Gastrocnemius medialis (tissue), 4 donors: Measurements from ENCODE around the gene CCDC127. TPM values are rescaled to one million over a fixed set of nuclear protein-coding genes. Genes with fewer than 3 reads are reported as not detected.

ENCODE experiments used
- ATAC-seq, 2 donors: fragments of 150-250 bp; one replicate each; pipeline ENCODE4 v1.9.1; 2016
- DNase-seq, 2 donors: peaks; one replicate each; pipeline ENCODE4 v3.0.0-alpha.2; 2019
- H3K27ac ChIP-seq, 4 donors: fragments of 200-600 bp; sonication (generic); 1 replicate in 1 of 4; 2 replicates in 3 of 4; pipeline ENCODE4 v1.5.1; 2016 to 2018; ENCODE audit warnings: mild to moderate bottlenecking in 2 of 4, moderate library complexity in 1 of 4
- H3K27me3 ChIP-seq, 3 donors: fragments of 200-600 bp; sonication (generic) in 2 of 3; 1 replicate in 1 of 3; 2 replicates in 2 of 3; pipeline versions ENCODE4 v1.5.1 to v1.6.0; 2016 to 2019; ENCODE audit warnings: mild to moderate bottlenecking in 1 of 3, moderate library complexity in 1 of 3
- H3K36me3 ChIP-seq, 2 donors: fragments of 200-600 bp; sonication (generic) in 1 of 2; one replicate each; pipeline ENCODE4 v1.5.1; 2017 to 2018
- H3K4me1 ChIP-seq, 2 donors: fragments of 200-600 bp; sonication (generic) in 1 of 2; one replicate each; pipeline ENCODE4 v1.5.1; 2016 to 2017; ENCODE audit warnings: mild to moderate bottlenecking in 2 of 2
- H3K4me3 ChIP-seq, 4 donors: fragments of 200-600 bp; sonication (generic) in 3 of 4; 1 replicate in 1 of 4; 2 replicates in 3 of 4; pipeline ENCODE4 v1.5.1; 2016 to 2019; ENCODE audit warnings: mild to moderate bottlenecking in 2 of 4
- H3K9me3 ChIP-seq, 3 donors: fragments of 200-600 bp; sonication (generic) in 2 of 3; 1 replicate in 1 of 3; 2 replicates in 2 of 3; pipeline ENCODE4 v1.5.1; 2016 to 2019
- CTCF ChIP-seq, 5 experiments: fragments of 450-650 bp in 3 of 5; fragments of 200-600 bp in 2 of 5; sonication (generic) in 2 of 5; IDR thresholded peaks in 4 of 5; conservative IDR thresholded peaks in 1 of 5; 1 replicate in 4 of 5; 2 replicates in 1 of 5; pipeline ENCODE4 v1.5.1; 2016 to 2019; ENCODE audit warnings: antibody characterized with exemption in 5 of 5, mild to moderate bottlenecking in 3 of 5, moderate library complexity in 3 of 5
- POLR2A ChIP-seq, 2 donors: fragments of 450-650 bp; IDR thresholded peaks; one replicate each; pipeline ENCODE4 v1.6.1; 2017; ENCODE audit warnings: antibody characterized with exemption in 2 of 2, mild to moderate bottlenecking in 2 of 2, moderate library complexity in 2 of 2
- in situ Hi-C, 4 donors: fragments of 200-750 bp; cut with MboI; loops; one replicate each; pipeline versions ENCODE4 v1.15.0 to v1.8.0; 2017; ENCODE audit warnings: low sequenced_read_pairs in 4 of 4
- intact Hi-C: fragments of 100-400 bp; cut with DNase I; formaldehyde crosslinking; loops from one replicate; pipeline ENCODE4 v1.15.1; 2023; ENCODE audit warnings: low total_unique reads
- total RNA-seq, 4 donors: library from RNA; depleted of rRNA; stranded (reverse); fragments of >200 nt; gene quantifications; one replicate each; pipeline versions ENCODE4 v1.1.0 to v1.2.3, GENCODE V29; 2016

Gene CCDC127
- total RNA-seq, 4 donors from 2014 or later: 5.7 to 11.1 (median 7.8) TPM

- no peak for DNase-seq
- no peak for TF ChIP-seq POLR2A (IDR thresholded peaks at IDR 0.05)
- TF ChIP-seq CTCF (IDR thresholded peaks at IDR 0.05 in 4 of 5, conservative IDR thresholded peaks at IDR 0.05 in 1 of 5): no peak
- Histone ChIP-seq H3K4me1 (peaks cover 3 to 6% of the 10 kb centered on the region in 2 donors), H3K4me3 (no peak overlapping the region), H3K9me3 (no peaks in the 10 kb centered on the region), H3K27me3 (peaks cover 0 to 5% (median 0%) of the 10 kb centered on the region in 3 donors), H3K27ac (no peak overlapping the region), H3K36me3 (no peaks in the 10 kb centered on the region)
- in situ Hi-C loops (no loop called here), intact Hi-C loops (no loop called here)
- ATAC-seq: no peak
These were observed 39.8 kb downstream of the CCDC127 start for GRCh38 chr5:178110-178509.

- no peak for TF ChIP-seq CTCF (IDR thresholded peaks at IDR 0.05 in 4 of 5, conservative IDR thresholded peaks at IDR 0.05 in 1 of 5)
- TF ChIP-seq POLR2A (IDR thresholded peaks at IDR 0.05): no peak
- no peak overlapping the region for H3K27ac ChIP-seq
- DNase-seq (no peak), ATAC-seq (no peak)
- intact Hi-C loops (no loop called here), in situ Hi-C loops (no loop called here)
- H3K4me1 ChIP-seq: peaks cover 3 to 6% of the 10 kb centered on the region in 2 donors
- peaks cover 0 to 5% (median 0%) of the 10 kb centered on the region in 3 donors for H3K27me3 ChIP-seq
- no peak overlapping the region for H3K4me3 ChIP-seq
- H3K9me3 ChIP-seq: no peaks in the 10 kb centered on the region
- no peaks in the 10 kb centered on the region for H3K36me3 ChIP-seq
These were observed 41.6 kb downstream of the CCDC127 start for GRCh38 chr5:176296-176823.

GRCh38 chr5:174876-175465 is 43.0 kb downstream of the CCDC127 start:
- Histone ChIP-seq H3K4me1 (no peaks in the 10 kb centered on the region), H3K4me3 (no peak overlapping the region), H3K36me3 (no peaks in the 10 kb centered on the region), H3K27me3 (no peaks in the 10 kb centered on the region), H3K27ac (no peak overlapping the region), H3K9me3 (no peaks in the 10 kb centered on the region)
- in situ Hi-C loops: no loop called here
- intact Hi-C loops: no loop called here
- DNase-seq (no peak), ATAC-seq (no peak)
- no peak for TF ChIP-seq CTCF (IDR thresholded peaks at IDR 0.05 in 4 of 5, conservative IDR thresholded peaks at IDR 0.05 in 1 of 5)
- no peak for TF ChIP-seq POLR2A (IDR thresholded peaks at IDR 0.05)

GRCh38 chr5:174291-174600 is 43.7 kb downstream of the CCDC127 start:
- intact Hi-C loops: no loop called here

More at GRCh38 chr5:174291-174600, 43.7 kb downstream of the CCDC127 start:
- in situ Hi-C loops: no loop called here
- Histone ChIP-seq H3K4me3 (no peak overlapping the region), H3K27me3 (no peaks in the 10 kb centered on the region), H3K9me3 (no peaks in the 10 kb centered on the region), H3K4me1 (no peaks in the 10 kb centered on the region), H3K36me3 (no peaks in the 10 kb centered on the region), H3K27ac (no peak overlapping the region)
- DNase-seq: no peak
- no peak for ATAC-seq
- TF ChIP-seq POLR2A (IDR thresholded peaks at IDR 0.05) (no peak), CTCF (IDR thresholded peaks at IDR 0.05 in 4 of 5, conservative IDR thresholded peaks at IDR 0.05 in 1 of 5) (no peak)
